SK-N-SH (cell line): ENCODE measurements around the gene SMURF1.

Experiments
- CHD2 ChIP-seq: fragments of 150-350 bp; IDR thresholded peaks from 2 replicates; pipeline ENCODE4 v1.6.1; 2018; ENCODE audit warnings: low read length; ENCODE audit not compliant: partially characterized antibody
- EP300 ChIP-seq, 2 experiments: IDR thresholded peaks; 2 replicates each; pipeline versions ENCODE4 v1.4.0 to v1.6.1; 2012; ENCODE audit warnings: borderline replicate concordance in 1 of 2, low read depth in 1 of 2, low read length in 1 of 2
- EZH2phosphoT487 ChIP-seq: fragments of 200-600 bp; sonication (generic); IDR thresholded peaks from 2 replicates; pipeline ENCODE4 v1.6.1; 2017; ENCODE audit warnings: low read depth, mixed run types, mild to moderate bottlenecking, antibody characterized with exemption, moderate library complexity, borderline replicate concordance
- GABPA ChIP-seq: IDR thresholded peaks from 2 replicates; pipeline ENCODE4 v1.4.0; 2012; ENCODE audit warnings: low read depth, mild to moderate bottlenecking
- JUND ChIP-seq: IDR thresholded peaks from 2 replicates; pipeline ENCODE4 v1.4.0; 2012
- NRF1 ChIP-seq: IDR thresholded peaks from 2 replicates; pipeline ENCODE4 v1.6.1; 2012; ENCODE audit warnings: low read depth, mild to moderate bottlenecking, low read length
- POLR2AphosphoS5 ChIP-seq: IDR thresholded peaks from 2 replicates; pipeline ENCODE4 v1.6.1; 2012; ENCODE audit warnings: low read depth, low read length
- RAD21 ChIP-seq: IDR thresholded peaks from 2 replicates; pipeline ENCODE4 v1.6.1; 2012; ENCODE audit warnings: mild to moderate bottlenecking, low read length
- REST ChIP-seq: IDR thresholded peaks from 2 replicates; pipeline ENCODE4 v1.6.1; 2012; ENCODE audit warnings: mild to moderate bottlenecking, low read depth, low read length, moderate library complexity
- RFX5 ChIP-seq: IDR thresholded peaks from 2 replicates; pipeline ENCODE4 v1.6.1; 2012; ENCODE audit warnings: mild to moderate bottlenecking, improper control_type of control experiment, low read length
- TCF12 ChIP-seq: IDR thresholded peaks from 2 replicates; pipeline ENCODE4 v1.4.0; 2012
- TF ChIP-seq, protein P1 (sequence below): fragments of 200-600 bp; sonication (generic); IDR thresholded peaks from 2 replicates; pipeline ENCODE4 v1.6.1; 2017; ENCODE audit warnings: antibody characterized with exemption, mild to moderate bottlenecking, moderate library complexity

GRCh38 chr7:98995111-98995510, 148.8 kb downstream of the SMURF1 start:
- TF ChIP-seq NRF1 (no peak), CHD2 (no peak), GABPA (no peak), EZH2phosphoT487 (no peak), RFX5 (no peak), JUND (no peak), EP300 (IDR thresholded peaks at IDR 0.05; ENCODE audit: borderline replicate concordance in 1 of 2, low read depth in 1 of 2, low read length in 1 of 2) (no peak), TCF12 (no peak), REST (no peak), POLR2AphosphoS5 (no peak), RAD21 (no peak)
- TF ChIP-seq, protein P1, sequence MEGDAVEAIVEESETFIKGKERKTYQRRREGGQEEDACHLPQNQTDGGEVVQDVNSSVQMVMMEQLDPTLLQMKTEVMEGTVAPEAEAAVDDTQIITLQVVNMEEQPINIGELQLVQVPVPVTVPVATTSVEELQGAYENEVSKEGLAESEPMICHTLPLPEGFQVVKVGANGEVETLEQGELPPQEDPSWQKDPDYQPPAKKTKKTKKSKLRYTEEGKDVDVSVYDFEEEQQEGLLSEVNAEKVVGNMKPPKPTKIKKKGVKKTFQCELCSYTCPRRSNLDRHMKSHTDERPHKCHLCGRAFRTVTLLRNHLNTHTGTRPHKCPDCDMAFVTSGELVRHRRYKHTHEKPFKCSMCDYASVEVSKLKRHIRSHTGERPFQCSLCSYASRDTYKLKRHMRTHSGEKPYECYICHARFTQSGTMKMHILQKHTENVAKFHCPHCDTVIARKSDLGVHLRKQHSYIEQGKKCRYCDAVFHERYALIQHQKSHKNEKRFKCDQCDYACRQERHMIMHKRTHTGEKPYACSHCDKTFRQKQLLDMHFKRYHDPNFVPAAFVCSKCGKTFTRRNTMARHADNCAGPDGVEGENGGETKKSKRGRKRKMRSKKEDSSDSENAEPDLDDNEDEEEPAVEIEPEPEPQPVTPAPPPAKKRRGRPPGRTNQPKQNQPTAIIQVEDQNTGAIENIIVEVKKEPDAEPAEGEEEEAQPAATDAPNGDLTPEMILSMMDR = no peak
